ENCODE data around the gene GPC2.
"Not testable (repeated sequence)": the region's sequence is repeated elsewhere in the genome, so short reads cannot be mapped to it uniquely, and the experiment has no call there.

GPC2 gene, protein sequence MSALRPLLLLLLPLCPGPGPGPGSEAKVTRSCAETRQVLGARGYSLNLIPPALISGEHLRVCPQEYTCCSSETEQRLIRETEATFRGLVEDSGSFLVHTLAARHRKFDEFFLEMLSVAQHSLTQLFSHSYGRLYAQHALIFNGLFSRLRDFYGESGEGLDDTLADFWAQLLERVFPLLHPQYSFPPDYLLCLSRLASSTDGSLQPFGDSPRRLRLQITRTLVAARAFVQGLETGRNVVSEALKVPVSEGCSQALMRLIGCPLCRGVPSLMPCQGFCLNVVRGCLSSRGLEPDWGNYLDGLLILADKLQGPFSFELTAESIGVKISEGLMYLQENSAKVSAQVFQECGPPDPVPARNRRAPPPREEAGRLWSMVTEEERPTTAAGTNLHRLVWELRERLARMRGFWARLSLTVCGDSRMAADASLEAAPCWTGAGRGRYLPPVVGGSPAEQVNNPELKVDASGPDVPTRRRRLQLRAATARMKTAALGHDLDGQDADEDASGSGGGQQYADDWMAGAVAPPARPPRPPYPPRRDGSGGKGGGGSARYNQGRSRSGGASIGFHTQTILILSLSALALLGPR

DNA sequence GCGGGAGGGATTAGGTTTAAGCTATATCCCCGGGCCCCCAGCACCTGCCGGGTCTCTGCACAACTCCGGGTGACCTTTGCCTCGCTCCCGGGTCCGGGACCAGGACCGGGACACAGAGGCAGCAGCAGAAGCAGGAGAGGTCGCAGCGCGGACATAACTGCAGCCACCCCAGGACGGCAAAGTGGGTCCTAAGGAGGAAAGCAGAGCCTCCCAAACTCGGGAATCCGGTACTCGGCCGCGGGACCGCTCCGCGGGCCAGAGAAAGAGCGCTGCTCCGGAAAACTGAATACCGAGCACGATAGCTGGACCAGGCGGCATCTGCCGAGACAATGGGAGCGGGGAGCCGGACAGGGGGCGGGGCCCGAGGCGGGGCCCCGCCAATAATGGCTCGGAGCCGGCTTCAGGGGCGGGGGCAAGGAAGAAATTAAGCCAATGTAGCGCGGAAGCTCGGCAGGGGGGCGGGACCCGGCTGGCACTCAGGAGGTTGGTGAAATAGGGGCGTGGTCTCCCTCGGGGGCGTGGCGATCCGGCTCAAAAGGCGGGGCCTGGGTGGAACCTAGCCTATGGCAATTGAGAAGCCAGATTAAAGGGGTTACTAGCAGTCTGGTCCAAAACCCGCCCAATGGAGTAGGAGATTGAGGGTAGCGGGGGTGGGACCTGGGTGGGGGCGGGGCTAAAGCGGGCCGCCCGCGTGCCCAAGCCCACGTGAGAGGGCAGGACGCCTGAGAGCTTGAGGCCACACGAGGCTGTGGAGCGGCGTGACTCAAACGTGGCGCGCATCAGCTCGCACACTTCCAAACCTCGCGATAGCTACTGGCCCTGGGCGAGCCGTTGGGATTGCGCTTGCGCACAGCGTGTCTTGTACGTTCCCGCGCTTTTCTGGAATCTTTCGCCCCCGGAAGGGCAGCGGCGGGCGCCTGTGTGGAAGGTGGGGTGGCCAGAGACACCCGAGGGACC lies at the start of gene GPC2, which contains the start of gene STAG3:
Gene GPC2, minus strand, starts transcription at position 337 of the 957 bp plus-strand sequence. Its CDS starts 182 bp downstream, at position 155.
Gene STAG3, plus strand, starts transcription at position 874 of the 957 bp plus-strand sequence. CDS start 2,639 bp downstream, outside the sequence.
- peak; percentile 92 for DNase-seq (ENCODE audit: low read depth)

- DNase-seq (ENCODE audit: low read depth), result not testable (repeated sequence)
These were observed 47.7 kb upstream of the GPC2 start for GRCh38 chr7:100224891-100225290.

DNA sequence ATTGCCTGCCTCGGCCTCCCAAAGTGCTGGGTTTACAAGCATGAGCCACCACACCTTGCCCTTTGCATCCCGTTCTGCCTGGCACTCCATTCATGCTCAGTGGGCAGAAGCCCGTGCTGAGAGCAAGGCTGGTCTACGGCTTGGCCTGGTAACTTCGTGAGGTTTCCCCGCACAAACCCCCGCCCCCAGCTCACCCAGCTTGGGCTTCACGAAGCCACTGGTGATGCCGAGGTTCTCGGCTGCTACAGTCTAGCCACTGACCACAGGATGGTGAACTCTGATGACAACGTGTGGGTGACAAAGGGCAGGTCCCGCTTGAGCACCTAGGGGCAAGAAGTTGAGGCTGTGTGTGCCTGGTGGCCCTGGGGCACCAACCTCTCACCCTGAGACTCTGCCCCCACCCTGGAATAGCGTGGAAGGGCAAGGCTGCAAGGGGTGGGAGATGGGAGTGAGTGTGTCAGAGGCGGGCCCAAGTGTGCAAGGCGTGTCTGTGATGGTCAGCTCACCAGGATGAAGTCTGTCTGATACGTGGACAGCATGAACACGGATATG lies 46.3 kb upstream of the GPC2 start:
- DNase-seq (ENCODE audit: low read depth), result not testable (repeated sequence)

- DNase-seq (ENCODE audit: low read depth), result no peak
These were observed 45.4 kb upstream of the GPC2 start for GRCh38 chr7:100222445-100223132.

DNA sequence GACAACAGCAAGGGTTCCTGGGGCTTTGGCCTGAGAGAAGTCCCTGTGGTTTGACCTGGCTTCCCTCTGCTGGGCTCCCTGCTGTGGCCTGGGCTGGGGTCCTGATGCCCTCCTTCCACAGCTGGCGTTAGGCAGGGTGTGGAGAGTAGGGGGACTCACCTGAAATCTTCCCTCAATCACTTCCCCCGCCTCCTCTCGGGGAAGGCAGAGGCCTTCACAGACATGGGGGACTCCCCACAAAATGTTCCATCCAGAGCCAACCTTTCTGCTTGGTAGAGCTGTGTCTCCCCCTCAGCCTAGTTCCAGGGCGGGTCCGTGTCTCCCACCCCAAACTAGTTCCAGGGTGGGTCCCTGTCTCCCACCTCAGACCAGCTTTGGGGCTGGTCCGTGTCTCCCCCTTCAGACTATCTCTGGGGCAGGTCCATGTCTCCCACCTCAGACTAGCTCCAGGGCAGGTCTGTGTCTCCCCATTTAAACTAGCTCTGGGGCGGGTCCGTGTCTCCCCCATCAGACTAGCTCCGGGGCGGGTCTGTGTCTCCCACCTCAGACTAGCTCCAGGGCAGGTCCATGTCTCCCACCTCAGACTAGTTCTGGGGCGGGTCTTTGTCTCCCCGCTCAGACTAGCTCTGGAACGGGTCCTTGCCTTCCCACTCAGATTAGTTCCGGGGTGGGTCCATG lies 44.7 kb upstream of the GPC2 start:
- no peak for DNase-seq (ENCODE audit: low read depth)

DNA sequence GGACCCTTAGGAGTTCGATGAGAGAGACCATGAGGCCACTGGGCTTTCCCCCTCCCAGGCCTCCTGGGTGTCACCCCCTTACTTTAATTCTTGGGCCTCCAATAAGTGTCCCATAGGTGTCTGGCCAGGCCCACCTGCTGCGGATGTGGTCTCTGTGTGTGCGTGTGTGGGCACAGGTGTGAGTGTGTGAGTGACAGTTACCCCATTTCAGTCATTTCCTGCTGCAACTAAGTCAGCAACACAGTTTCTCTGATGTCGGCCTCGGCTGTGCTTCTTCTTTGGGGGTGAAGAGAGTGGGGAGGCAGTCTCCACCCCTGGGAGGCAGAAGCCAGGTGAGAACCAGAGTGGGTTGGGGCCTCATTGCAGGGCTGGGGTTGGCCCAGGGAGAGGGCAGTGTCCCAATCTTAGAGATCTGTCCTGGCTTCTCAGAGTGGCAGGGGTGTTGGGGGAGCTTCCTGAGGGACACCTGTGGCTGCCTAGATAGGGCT lies 44.1 kb upstream of the GPC2 start:
- DNase-seq (ENCODE audit: low read depth), result peak; percentile 70

GRCh38 chr7:100220586-100221230 lies 43.5 kb upstream of the GPC2 start:
- no peak for DNase-seq (ENCODE audit: low read depth)

GRCh38 chr7:100219801-100220585 lies 42.8 kb upstream of the GPC2 start, which contains the start of gene PVRIG:
Gene PVRIG, plus strand, starts transcription at chr7:100219949. Its CDS starts 22 bp downstream, at chr7:100219971.
- peak; percentile 37 for DNase-seq (ENCODE audit: low read depth)

GRCh38 chr7:100219271-100219737 lies 42.1 kb upstream of the GPC2 start:
- DNase-seq (ENCODE audit: low read depth), result no peak

GRCh38 chr7:100217934-100218333 lies 40.8 kb upstream of the GPC2 start:
- DNase-seq (ENCODE audit: low read depth), result peak; percentile 63

DNA sequence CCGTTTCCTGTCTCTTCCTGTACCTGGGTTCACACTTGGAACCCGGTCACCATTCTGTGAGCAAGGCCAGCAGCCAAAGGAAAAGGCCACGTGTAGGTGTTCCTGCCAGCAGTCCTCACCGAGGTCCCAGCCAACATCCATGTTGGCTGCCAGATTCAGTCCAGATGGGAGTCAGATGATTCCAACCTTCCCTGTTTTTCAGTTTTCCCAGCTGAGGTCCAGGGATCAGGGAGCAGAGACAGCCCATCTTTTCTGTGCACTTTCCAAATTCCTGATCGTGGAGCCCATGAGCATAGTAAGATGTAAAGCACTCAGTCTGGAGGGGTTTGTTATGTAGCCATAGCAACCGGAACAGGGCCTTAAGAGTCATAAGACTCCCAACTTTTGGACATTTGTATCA lies 38.7 kb upstream of the GPC2 start:
- no peak for DNase-seq (ENCODE audit: low read depth)

- not testable (repeated sequence) for DNase-seq (ENCODE audit: low read depth)
These were observed 37.2 kb upstream of the GPC2 start for GRCh38 chr7:100214356-100214755.

DNA sequence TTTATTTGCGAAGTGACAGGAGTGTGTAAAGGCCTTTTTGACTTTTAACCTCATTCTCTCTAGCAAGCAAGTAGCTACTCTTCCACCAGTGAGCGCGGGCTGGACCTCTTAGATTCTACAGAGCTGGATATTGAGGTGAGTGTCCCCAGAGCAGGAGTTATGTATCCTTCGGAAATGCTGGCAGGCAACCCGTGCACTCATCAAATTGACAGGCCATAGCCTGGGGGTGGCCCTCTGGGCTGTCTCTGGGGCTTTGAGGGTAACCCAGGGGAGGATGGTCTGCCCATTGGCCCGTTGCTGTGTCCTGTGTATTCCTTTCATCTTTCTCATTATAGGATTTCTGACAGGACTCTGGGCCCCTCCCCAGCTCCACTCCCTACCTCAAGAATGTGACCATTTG lies 36.5 kb upstream of the GPC2 start:
- DNase-seq (ENCODE audit: low read depth), result no peak

DNA sequence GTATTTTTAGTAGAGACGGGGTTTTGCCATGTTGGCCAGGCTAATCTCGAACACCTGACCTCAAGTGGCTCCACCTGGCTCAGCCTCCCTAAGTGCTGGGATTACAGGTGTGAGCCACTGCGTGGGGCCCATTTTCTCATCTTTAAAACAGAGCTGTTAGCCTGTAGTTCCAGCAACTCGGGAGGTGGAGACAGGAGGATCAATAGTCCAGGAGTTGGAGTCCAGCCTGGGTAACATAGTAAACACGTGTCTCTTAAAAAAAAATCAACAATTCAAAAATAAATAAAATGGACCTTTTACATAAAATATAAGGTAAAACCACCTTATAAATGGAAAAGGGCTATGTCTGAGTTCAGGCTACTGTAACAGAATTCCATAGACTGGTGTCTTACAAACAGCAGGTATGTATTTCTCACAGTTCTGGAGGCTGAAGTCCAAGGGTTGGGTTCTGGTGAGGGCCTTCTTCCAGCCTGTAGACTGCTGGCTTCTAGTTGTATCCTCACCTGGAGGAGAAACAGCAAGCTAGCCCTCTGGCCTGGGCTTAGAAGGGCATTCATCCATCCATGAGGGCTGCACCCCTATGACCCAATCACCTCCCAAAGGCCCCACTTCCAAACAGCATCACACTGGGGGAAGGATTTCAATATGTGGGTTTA lies 35.6 kb upstream of the GPC2 start:
- no peak for DNase-seq (ENCODE audit: low read depth)

GRCh38 chr7:100211342-100211780 lies 34.2 kb upstream of the GPC2 start:
- no peak for DNase-seq (ENCODE audit: low read depth)

DNA sequence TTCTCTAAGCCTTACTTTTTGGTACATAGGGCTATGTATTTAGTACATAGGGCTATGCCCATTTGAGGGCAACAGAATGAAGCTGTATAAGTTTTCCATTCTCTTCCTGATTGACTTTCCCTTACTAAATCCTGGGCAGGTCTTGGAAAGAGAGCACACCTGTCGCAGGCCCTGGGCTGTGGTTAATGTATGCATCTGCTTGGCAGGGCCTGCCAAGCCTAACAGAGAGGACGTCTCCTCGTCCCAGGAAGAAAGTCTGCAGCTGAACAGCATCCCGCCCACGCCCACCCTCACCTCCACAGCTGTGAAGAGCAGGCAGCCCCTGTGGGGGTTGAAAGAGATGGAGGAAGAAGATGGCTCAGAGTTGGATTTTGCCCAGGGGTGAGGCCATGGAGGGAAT lies 33.6 kb upstream of the GPC2 start:
- no peak for DNase-seq (ENCODE audit: low read depth)

DNA sequence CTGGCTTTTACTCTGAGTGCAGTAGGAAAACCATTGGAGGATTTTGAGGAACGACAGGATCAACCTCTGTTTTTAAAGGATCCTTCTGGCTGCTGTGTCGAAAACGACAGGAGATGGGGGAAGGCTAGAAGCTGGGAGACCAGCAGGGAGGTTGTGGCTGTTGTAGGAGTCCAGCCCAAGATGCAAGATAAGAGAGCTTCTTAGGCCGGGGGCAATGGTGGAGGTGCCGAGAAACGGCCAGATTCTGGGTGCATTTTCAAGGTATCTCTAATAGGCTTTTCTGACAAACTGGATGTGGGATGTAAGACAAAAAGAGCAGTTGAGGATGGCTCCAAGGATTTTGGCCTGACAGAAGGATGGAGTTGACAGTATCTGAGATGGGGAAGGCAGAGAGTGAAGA lies 32.3 kb upstream of the GPC2 start:
- DNase-seq (ENCODE audit: low read depth), result no peak

- DNase-seq (ENCODE audit: low read depth), result no peak
These were observed 31.8 kb upstream of the GPC2 start for GRCh38 chr7:100208911-100209408.

All from activated T-helper 1 cell treated with Interleukin-2 at 50 U/mL for 16 hours (primary cell).